Amniotic stem cell (primary cell): ENCODE data around the gene SSTR3.
"Not testable (repeated sequence)": the region's sequence is repeated elsewhere in the genome, so short reads cannot be mapped to it uniquely, and the experiment has no call there.

Source experiments
- DNase-seq: peaks from one replicate; lab custom pipeline; 2025; lab: John Stamatoyannopoulos, UW

SSTR3 gene

DNA sequence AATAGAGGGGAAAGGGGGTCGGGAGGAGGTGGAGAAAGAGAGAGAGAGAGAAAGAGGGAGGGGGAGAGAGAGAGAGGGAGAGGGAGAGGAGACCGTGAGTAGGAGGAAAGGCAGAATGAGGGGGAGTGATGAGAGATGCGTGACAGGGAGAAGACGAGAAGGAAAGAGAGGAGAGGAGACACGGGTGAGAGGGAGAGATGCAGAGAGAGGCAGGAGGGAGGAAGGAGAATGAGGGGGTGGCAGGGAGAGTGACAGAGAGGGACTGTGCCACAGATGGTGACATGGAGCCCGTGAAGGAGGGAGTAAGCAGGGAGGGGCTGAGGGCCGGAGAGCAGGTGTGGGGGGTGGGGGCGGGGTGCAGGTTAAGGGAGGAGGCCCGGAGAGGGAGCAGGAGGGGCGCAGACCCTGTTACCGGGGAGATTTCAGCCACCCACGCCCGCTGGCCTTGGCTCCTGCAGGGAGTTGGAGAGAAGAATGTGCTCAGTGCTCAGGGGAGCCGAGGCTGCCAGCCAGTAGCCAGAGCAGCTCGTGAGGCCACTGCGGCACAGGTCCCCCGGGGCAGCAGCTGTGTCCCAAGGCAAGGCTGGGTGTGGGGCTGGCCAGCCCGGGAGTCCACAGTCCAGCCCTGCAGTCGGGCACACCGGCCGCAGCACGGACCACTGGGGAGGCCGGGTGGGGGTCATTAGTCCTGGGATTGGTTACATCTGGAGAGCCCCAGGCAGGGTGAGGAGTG, at the start of gene SSTR3:
TSS of gene SSTR3 (minus strand) at position 304 of the 733 bp plus-strand sequence. CDS start 4,674 bp downstream, outside the sequence.
- no peak for DNase-seq

DNA sequence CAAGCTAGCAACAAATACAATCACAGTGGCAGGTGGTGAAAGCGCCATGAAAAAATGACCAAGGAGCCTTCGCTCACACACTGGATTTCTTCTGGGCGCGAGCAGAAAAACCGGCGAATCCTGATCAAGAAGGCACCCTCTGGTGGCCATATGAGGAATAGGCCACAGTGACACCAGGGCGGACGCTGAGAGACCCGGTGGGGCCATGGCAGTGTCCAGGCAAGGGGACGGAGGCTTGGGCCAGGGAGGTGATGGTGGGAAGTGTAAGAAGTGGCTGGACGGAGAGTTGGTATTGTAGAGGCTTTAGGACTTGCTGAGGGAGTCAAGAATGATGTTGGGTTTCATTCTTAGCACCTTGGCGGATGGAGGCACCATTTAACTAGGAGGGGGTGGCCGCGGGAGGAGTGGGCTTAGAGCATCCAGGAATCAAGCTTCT, 48.6 kb upstream of the SSTR3 start:
- peak; percentile 46 for DNase-seq

DNA sequence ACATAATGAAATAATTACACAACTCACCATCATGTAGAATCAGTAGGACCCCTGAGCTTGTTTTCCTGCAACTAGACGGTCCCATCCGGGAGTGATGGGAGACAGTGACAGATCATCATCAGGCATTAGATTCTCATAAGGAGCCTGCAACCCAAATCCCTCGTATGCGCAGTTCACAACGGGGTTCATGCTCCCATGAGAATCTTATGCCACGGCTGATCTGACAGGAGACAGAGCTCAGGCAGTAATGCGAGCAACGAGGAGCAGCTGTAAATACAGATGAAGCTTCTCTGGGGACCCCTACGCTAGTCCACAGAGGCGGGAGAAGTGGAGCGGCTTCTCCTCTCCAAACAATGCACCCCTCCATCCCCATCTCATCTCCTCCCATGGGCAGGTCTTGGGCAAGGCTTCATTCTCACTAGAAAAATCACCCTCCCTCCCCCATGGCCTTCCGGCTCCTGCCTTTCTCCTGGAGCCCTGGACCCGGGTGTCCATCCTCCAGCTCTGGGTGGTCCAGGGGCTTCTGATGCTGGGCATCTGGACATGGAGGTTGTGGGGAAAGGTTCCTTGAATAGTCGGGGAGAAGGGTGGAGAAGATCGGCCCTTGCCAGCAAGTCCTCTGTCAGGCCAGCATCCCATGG, 48.0 kb upstream of the SSTR3 start:
- DNase-seq = no peak

DNA sequence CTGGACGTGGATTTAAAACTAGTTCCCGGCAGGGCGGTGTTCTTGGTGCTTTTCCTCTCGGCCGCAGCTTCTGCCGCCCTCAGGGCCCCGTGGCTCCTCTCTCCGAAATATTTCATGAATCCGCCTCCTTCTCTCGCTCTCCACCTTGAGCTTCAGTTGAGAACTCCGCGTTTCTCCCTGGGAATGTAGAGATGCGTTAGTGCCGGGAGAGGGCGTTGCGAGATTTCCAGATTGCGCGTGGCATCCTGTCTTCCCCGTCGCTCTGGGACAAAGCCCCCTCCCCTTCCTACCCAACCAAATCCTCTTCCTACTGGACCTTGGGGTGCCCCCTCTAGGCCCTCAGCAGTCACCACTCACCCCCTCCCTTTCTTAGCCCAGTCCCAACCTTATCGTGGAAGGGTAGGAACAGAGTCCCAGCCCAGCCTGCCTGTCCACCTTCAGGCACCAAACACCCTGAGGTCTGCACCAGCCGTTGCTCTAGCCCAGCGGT, 47.3 kb upstream of the SSTR3 start:
- no peak for DNase-seq

GRCh38 chr22:37258753-37259401, 46.6 kb upstream of the SSTR3 start:
- DNase-seq = no peak

DNA sequence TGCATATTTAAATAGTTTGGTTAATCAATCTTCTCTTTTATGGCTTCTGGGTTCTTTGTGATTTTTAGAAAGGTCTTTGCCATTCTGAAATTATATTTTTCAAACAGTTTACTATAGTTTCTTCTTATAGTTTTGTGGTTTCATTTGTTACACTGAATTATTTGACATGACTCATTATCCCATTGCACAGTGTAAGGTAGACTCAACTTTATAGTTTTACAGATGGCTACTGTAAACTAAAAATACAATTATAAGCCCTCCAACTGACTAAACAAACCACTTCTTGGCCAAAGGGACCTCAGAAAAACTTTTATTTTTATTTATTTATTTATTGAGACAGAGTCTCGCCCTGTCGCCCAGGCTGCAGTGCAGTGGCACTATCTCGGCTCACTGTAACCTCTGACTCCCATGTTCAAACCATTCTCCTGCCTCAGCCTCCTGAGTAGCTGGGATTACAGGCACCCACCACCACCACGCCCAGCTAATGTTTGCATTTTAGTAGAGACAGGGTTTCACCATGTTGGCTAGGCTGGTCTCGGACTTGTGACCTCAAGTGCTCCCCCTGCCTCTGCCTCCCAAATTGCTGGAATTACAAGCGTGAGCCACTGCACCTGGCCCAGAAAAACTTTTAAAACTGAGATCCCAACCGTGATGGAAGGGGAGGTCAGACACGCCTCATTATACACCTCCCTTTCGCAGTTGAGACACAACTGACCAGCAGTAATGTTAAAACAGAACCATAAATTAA, 45.9 kb upstream of the SSTR3 start:
- no peak for DNase-seq

GRCh38 chr22:37256075-37256726, 43.9 kb upstream of the SSTR3 start:
- DNase-seq = no peak

GRCh38 chr22:37255558-37256006, 43.3 kb upstream of the SSTR3 start:
- no peak for DNase-seq

GRCh38 chr22:37254867-37255233, 42.6 kb upstream of the SSTR3 start:
- no peak for DNase-seq

DNA sequence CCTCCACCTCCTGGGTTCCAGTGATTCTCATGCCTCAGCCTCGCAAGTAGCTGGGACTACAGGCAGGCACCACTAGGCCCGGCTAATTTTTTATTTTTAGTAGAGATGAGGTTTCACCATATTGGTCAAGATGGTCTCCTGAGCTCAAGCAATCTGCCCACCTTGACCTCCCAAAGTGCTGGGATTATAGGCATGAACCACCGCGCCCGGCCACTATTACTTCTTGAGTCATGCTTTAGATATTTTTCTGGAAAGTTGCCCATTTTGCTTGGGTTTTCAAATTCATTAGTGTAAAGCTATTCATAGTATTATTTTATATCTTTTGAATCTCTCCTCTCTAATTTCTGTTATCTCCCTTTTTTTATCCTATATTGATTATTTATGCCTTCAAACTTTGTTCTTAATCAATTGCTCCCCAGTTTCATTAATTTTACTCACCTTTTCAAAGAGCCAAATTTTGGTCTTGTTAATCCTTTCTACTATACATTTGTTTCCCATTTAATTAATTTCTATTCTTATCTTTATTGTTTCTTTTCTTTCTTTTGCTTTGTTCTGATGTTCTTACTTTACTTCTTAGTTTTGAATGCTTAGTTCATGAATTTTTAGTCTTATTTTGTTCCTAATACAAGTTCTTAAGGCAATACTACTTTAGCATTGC, 42.1 kb upstream of the SSTR3 start:
- peak; percentile 46 for DNase-seq

- no peak for DNase-seq
Observed at GRCh38 chr22:37253126-37253660, 40.9 kb upstream of the SSTR3 start.

- DNase-seq = not testable (repeated sequence)
Observed at GRCh38 chr22:37251836-37252235, 39.6 kb upstream of the SSTR3 start.

GRCh38 chr22:37249986-37250385, 37.7 kb upstream of the SSTR3 start:
- no peak for DNase-seq

- no peak for DNase-seq
Observed at GRCh38 chr22:37248251-37248650, 36.0 kb upstream of the SSTR3 start.

- no peak for DNase-seq
Observed at GRCh38 chr22:37245740-37246139, 33.5 kb upstream of the SSTR3 start.

- DNase-seq = no peak
Observed at GRCh38 chr22:37244922-37245722, 32.8 kb upstream of the SSTR3 start.

DNA sequence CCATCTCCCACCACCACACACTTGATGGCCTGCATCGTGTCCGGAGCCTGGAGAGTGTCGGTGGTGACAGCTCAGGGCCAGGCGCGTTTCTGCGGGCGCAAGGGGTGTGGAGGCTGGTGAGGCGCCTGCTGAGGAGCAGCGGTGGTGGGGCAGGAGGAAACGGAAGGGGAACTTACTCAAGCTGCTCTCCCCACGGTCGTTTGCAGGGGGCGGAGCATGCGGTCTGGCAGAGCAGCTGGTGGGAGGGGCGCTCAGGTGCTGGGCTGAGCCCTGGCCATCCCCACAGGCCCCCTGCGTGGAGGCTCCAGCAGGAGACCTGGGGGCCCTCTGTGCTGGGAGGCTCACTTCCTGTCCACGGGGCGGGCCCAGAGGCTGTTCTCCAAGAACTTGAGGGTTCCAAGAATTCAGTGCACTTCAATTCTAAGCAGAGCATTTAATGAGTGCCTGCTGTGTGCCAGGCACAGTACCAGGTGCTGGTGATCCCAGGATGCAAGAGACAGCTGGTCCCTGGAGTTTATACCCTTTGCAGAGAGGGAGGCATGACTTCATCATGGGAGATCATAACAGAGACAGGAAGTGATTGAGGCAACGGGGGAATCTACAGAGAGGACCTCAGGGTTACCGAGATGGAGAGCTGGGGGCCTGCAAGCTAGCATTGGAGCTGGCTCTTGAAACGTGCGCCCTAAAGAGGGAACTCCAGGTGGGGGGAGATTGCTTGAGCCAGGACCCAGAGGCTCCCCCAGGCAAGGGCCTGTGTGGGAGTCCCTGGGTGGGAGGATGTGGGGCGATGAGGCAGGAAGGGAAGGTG, 32.0 kb upstream of the SSTR3 start, which contains the start of gene RAC2:
TSS of gene RAC2 (minus strand) at position 156 of the 808 bp plus-strand sequence. CDS start at position 35, 121 bp downstream.
- DNase-seq = no peak

GRCh38 chr22:37243402-37244113, 31.3 kb upstream of the SSTR3 start:
- no peak for DNase-seq
